WERI-Rb-1 (cell line): Measurements from ENCODE around the gene MMP19.
"Not testable (repeated sequence)": the region's sequence is repeated elsewhere in the genome, so short reads cannot be mapped to it uniquely, and the experiment has no call there.

ENCODE experiments used
- DNase-seq: peaks from one replicate; pipeline ENCODE4 v3.0.0-alpha.2; 2020
- H3K27ac ChIP-seq: fragments of 250-450 bp; sonication (Bioruptor Pico); 2 replicates; pipeline ENCODE4 v1.5.1; 2020; ENCODE audit warnings: mild to moderate bottlenecking, moderate library complexity
- H3K27me3 ChIP-seq: fragments of 250-450 bp; sonication (Bioruptor Pico); 2 replicates; pipeline ENCODE4 v1.5.1; 2021; ENCODE audit warnings: mild to moderate bottlenecking, low read depth, moderate library complexity; ENCODE audit not compliant: insufficient read depth, severe bottlenecking
- H3K36me3 ChIP-seq: fragments of 250-450 bp; sonication (Bioruptor Pico); 2 replicates; pipeline ENCODE4 v1.5.1; 2020; ENCODE audit warnings: mild to moderate bottlenecking, moderate library complexity
- H3K4me3 ChIP-seq: 2 replicates; pipeline ENCODE4 v1.5.1; 2011; ENCODE audit warnings: low read depth, mild to moderate bottlenecking, control low read depth, low read length
- H3K9me3 ChIP-seq: fragments of 250-450 bp; sonication (Bioruptor Pico); 2 replicates; pipeline ENCODE4 v1.5.1; 2021; ENCODE audit warnings: mild to moderate bottlenecking, moderate library complexity; ENCODE audit not compliant: severe bottlenecking
- CTCF ChIP-seq: IDR thresholded peaks from 2 replicates; pipeline ENCODE4 v1.5.1; 2011; ENCODE audit warnings: low read depth, mild to moderate bottlenecking, control low read depth, inconsistent platforms, low read length

MMP19 gene

GRCh38 chr12:55874443-55874842 lies 31.7 kb upstream of the MMP19 start:
- H3K27ac ChIP-seq = no peak overlapping the region
- H3K27me3 ChIP-seq = no peaks in the 10 kb centered on the region
- no peak overlapping the region for H3K4me3 ChIP-seq
- H3K9me3 ChIP-seq = peaks cover 3% of the 10 kb centered on the region
- no peaks in the 10 kb centered on the region for H3K36me3 ChIP-seq
- no peak for TF ChIP-seq CTCF
- DNase-seq = no peak

GRCh38 chr12:55866454-55867004 lies 23.8 kb upstream of the MMP19 start:
- H3K4me3 ChIP-seq, H3K9me3 ChIP-seq, DNase-seq: not testable (repeated sequence)

GRCh38 chr12:55865327-55865726 lies 22.6 kb upstream of the MMP19 start:
- Histone ChIP-seq H3K27me3 (no peaks in the 10 kb centered on the region), H3K36me3 (no peaks in the 10 kb centered on the region), H3K4me3 (no peak overlapping the region), H3K9me3 (no peaks in the 10 kb centered on the region), H3K27ac (no peak overlapping the region)
- no peak for TF ChIP-seq CTCF
- no peak for DNase-seq

More at GRCh38 chr12:55866454-55867004, 23.8 kb upstream of the MMP19 start:
- not testable (repeated sequence) for H3K27me3 ChIP-seq, H3K27ac ChIP-seq, H3K36me3 ChIP-seq

GRCh38 chr12:55862931-55863330 lies 20.2 kb upstream of the MMP19 start:
- H3K9me3 ChIP-seq, H3K27me3 ChIP-seq, H3K36me3 ChIP-seq, H3K27ac ChIP-seq, H3K4me3 ChIP-seq, DNase-seq: not testable (repeated sequence)

- no peak for TF ChIP-seq CTCF
- Histone ChIP-seq H3K27ac (no peak overlapping the region), H3K4me3 (no peak overlapping the region), H3K9me3 (no peaks in the 10 kb centered on the region), H3K36me3 (no peaks in the 10 kb centered on the region), H3K27me3 (no peaks in the 10 kb centered on the region)
- DNase-seq = no peak
Observed at GRCh38 chr12:55862286-55862685, 19.6 kb upstream of the MMP19 start.

- H3K36me3 ChIP-seq = no peaks in the 10 kb centered on the region
- no peak for DNase-seq
- H3K9me3 ChIP-seq = no peaks in the 10 kb centered on the region
- H3K27me3 ChIP-seq = no peaks in the 10 kb centered on the region
- TF ChIP-seq CTCF = no peak
- no peak overlapping the region for H3K27ac ChIP-seq
- no peak overlapping the region for H3K4me3 ChIP-seq
Observed at GRCh38 chr12:55861871-55862270, 19.1 kb upstream of the MMP19 start.

GRCh38 chr12:55861396-55861795 lies 18.7 kb upstream of the MMP19 start:
- no peak overlapping the region for H3K27ac ChIP-seq
- TF ChIP-seq CTCF = no peak

More at GRCh38 chr12:55861396-55861795, 18.7 kb upstream of the MMP19 start:
- Histone ChIP-seq H3K9me3 (no peaks in the 10 kb centered on the region), H3K36me3 (no peaks in the 10 kb centered on the region), H3K4me3 (no peak overlapping the region), H3K27me3 (no peaks in the 10 kb centered on the region)
- no peak for DNase-seq
